OCI-LY3 (cell line): ENCODE data around the gene VGLL1.

Experiments
- EZH2phosphoT487 ChIP-seq: fragments of 200-600 bp; shearing (Covaris generic); IDR thresholded peaks from 2 replicates; pipeline ENCODE4 v1.6.1; 2018; ENCODE audit warnings: antibody characterized with exemption, mixed run types, low read depth
- TF ChIP-seq, protein P1 (sequence below): fragments of 200-600, 300-600 bp; sonication (generic); IDR thresholded peaks from 2 replicates; pipeline ENCODE4 v1.5.1; 2014; ENCODE audit warnings: antibody characterized with exemption, low read length, low read depth

DNA sequence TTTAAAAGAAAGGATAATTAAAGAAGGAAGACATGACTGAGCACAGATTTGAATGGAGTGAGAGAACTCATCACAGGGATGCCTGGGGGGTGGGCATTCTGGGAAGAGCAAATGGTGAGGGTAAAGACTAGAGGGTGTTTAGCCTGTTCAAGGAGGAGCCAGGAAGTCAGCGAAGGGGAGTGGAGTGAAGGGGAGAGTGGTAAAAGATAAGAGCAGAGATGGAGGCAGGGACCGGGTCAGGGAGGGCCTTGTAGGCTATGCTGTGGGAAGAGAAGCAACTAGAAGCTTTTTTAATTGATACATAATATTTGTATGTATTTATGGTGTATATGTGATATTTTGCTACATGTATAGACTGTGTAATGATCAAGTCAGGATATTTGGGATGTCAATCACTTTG is 2.2 kb upstream of the VGLL1 start:
- TF ChIP-seq, protein P1, sequence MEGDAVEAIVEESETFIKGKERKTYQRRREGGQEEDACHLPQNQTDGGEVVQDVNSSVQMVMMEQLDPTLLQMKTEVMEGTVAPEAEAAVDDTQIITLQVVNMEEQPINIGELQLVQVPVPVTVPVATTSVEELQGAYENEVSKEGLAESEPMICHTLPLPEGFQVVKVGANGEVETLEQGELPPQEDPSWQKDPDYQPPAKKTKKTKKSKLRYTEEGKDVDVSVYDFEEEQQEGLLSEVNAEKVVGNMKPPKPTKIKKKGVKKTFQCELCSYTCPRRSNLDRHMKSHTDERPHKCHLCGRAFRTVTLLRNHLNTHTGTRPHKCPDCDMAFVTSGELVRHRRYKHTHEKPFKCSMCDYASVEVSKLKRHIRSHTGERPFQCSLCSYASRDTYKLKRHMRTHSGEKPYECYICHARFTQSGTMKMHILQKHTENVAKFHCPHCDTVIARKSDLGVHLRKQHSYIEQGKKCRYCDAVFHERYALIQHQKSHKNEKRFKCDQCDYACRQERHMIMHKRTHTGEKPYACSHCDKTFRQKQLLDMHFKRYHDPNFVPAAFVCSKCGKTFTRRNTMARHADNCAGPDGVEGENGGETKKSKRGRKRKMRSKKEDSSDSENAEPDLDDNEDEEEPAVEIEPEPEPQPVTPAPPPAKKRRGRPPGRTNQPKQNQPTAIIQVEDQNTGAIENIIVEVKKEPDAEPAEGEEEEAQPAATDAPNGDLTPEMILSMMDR, result no peak
- no peak for TF ChIP-seq EZH2phosphoT487
